OCI-LY1 (cell line): ENCODE measurements around the gene TIMM50.

Experiments
- H2AFZ ChIP-seq: fragments of 200-600 bp; sonication (generic), shearing (Covaris generic); 2 replicates; pipeline ENCODE4 v1.6.0; 2014; ENCODE audit warnings: antibody characterized with exemption, mild to moderate bottlenecking, low read length
- H3F3A ChIP-seq: fragments of 200-600 bp; sonication (generic), shearing (Covaris generic); 2 replicates; pipeline ENCODE4 v1.6.0; 2014; ENCODE audit warnings: mild to moderate bottlenecking, antibody characterized with exemption, low read length, moderate library complexity; ENCODE audit not compliant: insufficient read depth
- H3K27ac ChIP-seq: fragments of 200-600 bp; sonication (generic); 2 replicates; pipeline ENCODE4 v1.5.1; 2014; ENCODE audit warnings: low read length, mixed run types, mild to moderate bottlenecking, low read depth; ENCODE audit not compliant: poor library complexity, severe bottlenecking
- H3K27me3 ChIP-seq: fragments of 200-600 bp; sonication (generic); 2 replicates; pipeline ENCODE4 v1.6.0; 2014; ENCODE audit warnings: antibody characterized with exemption, mild to moderate bottlenecking, low read length, moderate library complexity; ENCODE audit not compliant: insufficient read depth
- H3K36me3 ChIP-seq: fragments of 200-600 bp; sonication (generic); 2 replicates; pipeline ENCODE4 v1.6.1; 2014; ENCODE audit warnings: mild to moderate bottlenecking, antibody characterized with exemption, low read length, moderate library complexity, mixed read lengths; ENCODE audit not compliant: insufficient read depth
- H3K4me1 ChIP-seq: fragments of 200-600 bp; sonication (generic); 2 replicates; pipeline ENCODE4 v1.5.1; 2014; ENCODE audit warnings: mild to moderate bottlenecking, low read length, moderate library complexity; ENCODE audit not compliant: insufficient read depth, severe bottlenecking
- H3K4me2 ChIP-seq: fragments of 200-600 bp; sonication (generic), shearing (Covaris generic); 2 replicates; pipeline ENCODE4 v1.6.1; 2014; ENCODE audit warnings: low read length
- H3K4me3 ChIP-seq: fragments of 200-600 bp; sonication (generic); 2 replicates; pipeline ENCODE4 v1.5.1; 2014; ENCODE audit warnings: low read length, low read depth, mild to moderate bottlenecking, mixed read lengths; ENCODE audit not compliant: poor library complexity, severe bottlenecking
- H3K79me2 ChIP-seq: fragments of 200-600 bp; shearing (Covaris generic); 2 replicates; pipeline ENCODE4 v1.6.1; 2016; ENCODE audit warnings: mixed run types, low read length, mixed read lengths; ENCODE audit not compliant: insufficient read depth
- H3K9ac ChIP-seq: fragments of 200-600 bp; sonication (generic), shearing (Covaris generic); 2 replicates; pipeline ENCODE4 v1.6.1; 2014; ENCODE audit warnings: mild to moderate bottlenecking, low read length, mixed read lengths
- H3K9me2 ChIP-seq: fragments of 200-600 bp; sonication (generic), shearing (Covaris generic); 2 replicates; pipeline ENCODE4 v1.6.1; 2014; ENCODE audit warnings: low read depth, mild to moderate bottlenecking, low read length, mixed read lengths
- H3K9me3 ChIP-seq: fragments of 200-600 bp; shearing (Covaris generic); 2 replicates; pipeline ENCODE4 v1.6.1; 2014; ENCODE audit warnings: low read length, mixed read lengths
- H4K20me1 ChIP-seq: fragments of 200-600 bp; sonication (generic), shearing (Covaris generic); 2 replicates; pipeline ENCODE4 v1.6.0; 2016; ENCODE audit warnings: mild to moderate bottlenecking, low read length; ENCODE audit not compliant: insufficient read depth
- CTCF ChIP-seq: fragments of 200-600 bp; sonication (generic), shearing (Covaris generic); IDR thresholded peaks from 2 replicates; pipeline ENCODE4 v1.5.1; 2017; ENCODE audit warnings: mild to moderate bottlenecking, antibody characterized with exemption, low read length, moderate library complexity, mixed read lengths
- EZH2 ChIP-seq: fragments of 200-600 bp; sonication (generic), shearing (Covaris generic); IDR thresholded peaks from 2 replicates; pipeline ENCODE4 v1.8.0; 2017; ENCODE audit warnings: borderline replicate concordance, mixed run types, mild to moderate bottlenecking, antibody characterized with exemption, low read length, moderate library complexity, mixed read lengths

Gene TIMM50

DNA sequence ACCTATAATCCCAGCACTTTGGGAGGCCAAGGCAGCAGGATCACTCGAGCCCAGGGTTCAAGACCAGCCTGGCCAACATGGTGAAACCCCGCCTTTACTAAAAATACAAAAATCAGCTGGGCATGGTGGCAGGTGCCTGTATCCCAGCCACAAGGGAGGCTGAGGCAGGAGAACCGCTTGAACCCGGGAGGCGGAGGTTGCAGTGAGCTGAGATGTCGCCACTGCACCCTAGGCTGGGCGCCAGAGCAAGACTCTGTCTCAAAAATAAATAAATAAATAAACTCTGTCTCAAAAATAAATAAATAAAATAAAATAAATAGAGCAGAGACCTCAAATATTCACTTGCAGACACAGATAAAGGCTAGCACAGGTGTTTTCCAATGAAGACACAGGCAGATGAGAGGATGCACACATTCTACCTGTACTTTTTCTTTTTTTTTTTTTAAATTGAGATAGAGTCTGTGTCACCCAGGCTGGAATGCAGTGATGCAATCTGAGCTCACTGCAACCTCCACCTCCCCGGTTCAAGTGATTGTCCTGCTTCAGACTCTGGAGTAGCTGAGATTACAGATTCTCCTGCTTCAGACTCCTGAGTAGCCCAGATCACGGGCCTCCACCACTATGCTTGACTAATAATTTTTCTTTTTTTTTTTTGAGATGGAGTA, 42.2 kb upstream of the TIMM50 start:
- no peak overlapping the region for H3K27ac ChIP-seq

DNA sequence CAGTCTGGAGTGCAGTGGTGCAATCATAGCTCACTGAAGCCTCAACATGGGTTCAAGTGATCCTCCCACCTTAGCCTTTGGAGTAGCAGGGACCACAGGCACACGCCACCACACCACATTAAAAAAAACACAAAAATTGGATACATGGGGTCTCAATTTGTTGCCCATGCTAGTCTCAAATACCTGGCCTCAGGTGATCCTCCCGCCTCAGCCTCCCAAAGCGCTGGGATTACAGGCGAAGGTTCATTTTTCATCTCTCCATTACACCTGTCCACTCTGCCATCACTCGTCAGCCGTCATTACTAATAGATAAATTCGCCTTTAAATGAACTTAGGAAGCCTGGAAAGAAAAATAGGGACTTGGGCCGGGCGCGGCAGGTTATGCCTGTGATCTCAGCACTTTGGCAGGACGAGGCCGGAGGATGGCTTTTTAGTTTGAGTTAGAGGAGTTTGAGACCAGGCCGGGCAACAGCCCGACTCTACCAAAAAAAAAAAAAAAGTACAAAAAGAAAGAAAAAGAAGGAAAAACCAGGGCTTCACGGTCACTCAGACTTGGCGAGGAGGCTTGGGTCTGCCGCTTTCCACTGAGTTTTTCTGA, 35.9 kb upstream of the TIMM50 start:
- peak overlapping the region; percentile 92 for H3K27ac ChIP-seq
- no peaks in the 10 kb centered on the region for H3F3A ChIP-seq
- no peaks in the 10 kb centered on the region for H4K20me1 ChIP-seq
- H3K27me3 ChIP-seq, result no peaks in the 10 kb centered on the region
- no peaks in the 10 kb centered on the region for H3K9me2 ChIP-seq
- peaks cover 22% of the 10 kb centered on the region; the same call in 1 of the 2 replicates for H3K36me3 ChIP-seq
- H3K9me3 ChIP-seq, result no peaks in the 10 kb centered on the region
- H3K4me1 ChIP-seq, result peaks cover 56% of the 10 kb centered on the region
- H3K4me3 ChIP-seq, result peak overlapping the region; percentile 85
- peaks cover 41% of the 10 kb centered on the region for H3K79me2 ChIP-seq
- peak overlapping the region; percentile 84 for H3K9ac ChIP-seq
- no peak overlapping the region for H2AFZ ChIP-seq
- H3K4me2 ChIP-seq, result peak overlapping the region; percentile 73
- TF ChIP-seq CTCF (no peak), EZH2 (no peak)

More for the DNA sequence above, 42.2 kb upstream of the TIMM50 start:
- H3K36me3 ChIP-seq, result peaks cover 22% of the 10 kb centered on the region
- H4K20me1 ChIP-seq, result 0 out of 2 replicates have a peak, but pooled peaks cover 2% of the 10 kb centered on the region
- H3K27me3 ChIP-seq, result no peaks in the 10 kb centered on the region
- peaks cover 46% of the 10 kb centered on the region for H3K4me1 ChIP-seq
- no peak overlapping the region for H3K9ac ChIP-seq
- peaks cover 9% of the 10 kb centered on the region; the same call in 1 of the 2 replicates for H3K79me2 ChIP-seq
- no peaks in the 10 kb centered on the region for H3K9me3 ChIP-seq
- no peak overlapping the region for H3K4me2 ChIP-seq
- H3K9me2 ChIP-seq, result no peaks in the 10 kb centered on the region
- H3K4me3 ChIP-seq, result no peak overlapping the region
- H3F3A ChIP-seq, result peaks cover 5% of the 10 kb centered on the region; the same call in 1 of the 2 replicates
- TF ChIP-seq CTCF (no peak), EZH2 (no peak)
- no peak overlapping the region for H2AFZ ChIP-seq

DNA sequence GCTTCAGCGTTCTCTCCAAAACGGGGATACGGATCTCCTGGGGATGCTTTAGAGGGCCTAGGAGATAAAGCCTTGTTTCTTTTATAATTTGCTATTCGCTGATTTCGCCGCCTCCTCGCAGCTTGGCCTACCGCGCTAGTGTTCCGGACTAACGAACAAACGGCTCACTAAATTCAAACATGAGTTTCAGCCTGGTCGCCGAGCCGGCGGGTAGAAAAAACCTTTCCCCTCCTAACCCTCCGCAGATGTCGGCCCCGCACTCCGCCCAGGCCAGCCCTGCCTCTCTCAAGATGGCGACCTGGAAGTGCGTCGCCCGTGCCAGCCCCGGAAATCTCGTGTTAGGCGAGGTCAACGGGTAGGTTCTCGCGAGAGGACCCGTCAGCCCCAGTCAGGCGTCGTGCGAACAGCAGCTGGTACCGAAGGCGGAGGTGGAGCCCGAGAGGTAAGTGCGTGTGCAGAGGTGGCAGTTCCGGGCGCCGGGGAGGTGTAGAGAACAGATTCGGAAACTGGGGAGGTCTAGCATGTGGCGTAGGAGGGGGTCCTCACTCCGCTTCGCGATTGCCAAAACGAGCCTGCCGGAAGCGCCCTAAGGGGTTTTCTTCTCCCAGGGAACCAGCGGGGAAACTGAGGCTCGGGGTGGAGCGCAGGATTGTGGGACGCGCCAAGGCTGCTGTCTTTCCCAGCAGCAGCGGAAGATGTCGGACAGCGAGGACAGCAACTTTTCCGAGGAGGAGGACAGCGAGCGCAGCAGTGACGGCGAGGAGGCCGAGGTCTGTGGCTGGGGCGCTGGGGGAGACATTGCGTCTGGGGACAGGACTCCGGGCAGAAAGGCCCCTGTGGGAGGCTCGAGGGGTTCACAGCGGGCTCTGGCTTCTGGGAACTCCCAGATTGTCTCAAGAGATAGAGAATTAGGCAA, 35.2 kb upstream of the TIMM50 start, which contains the start of gene SUPT5H:
SUPT5H (plus strand) TSS at position 387 of the 916 bp plus-strand sequence; CDS start at position 696, 309 bp downstream.
- H3F3A ChIP-seq, result no peaks in the 10 kb centered on the region
- H3K4me1 ChIP-seq, result peaks cover 56% of the 10 kb centered on the region
- peak within 1 kb of the TSS; percentile 91 for H3K9ac ChIP-seq
- H2AFZ ChIP-seq, result no peak within 1 kb of the TSS
- H3K36me3 ChIP-seq, result peaks cover 22% of the 10 kb centered on the region; the same call in 1 of the 2 replicates
- peak within 1 kb of the TSS; percentile 80 for H3K4me2 ChIP-seq
- peak within 1 kb of the TSS; percentile 85 for H3K4me3 ChIP-seq
- no peaks in the 10 kb centered on the region for H3K9me2 ChIP-seq
- TF ChIP-seq CTCF, result no peak
- H4K20me1 ChIP-seq, result no peaks in the 10 kb centered on the region
- no peaks in the 10 kb centered on the region for H3K27me3 ChIP-seq
- H3K27ac ChIP-seq, result peak within 1 kb of the TSS; percentile 92
- no peaks in the 10 kb centered on the region for H3K9me3 ChIP-seq
- H3K79me2 ChIP-seq, result peaks cover 48% of the 10 kb centered on the region
